CD4-positive, alpha-beta T cell treated with Interleukin-17A for 1 hour (primary cell): Measurements from ENCODE around the gene RASA3.
"Not testable (repeated sequence)": the region's sequence is repeated elsewhere in the genome, so short reads cannot be mapped to it uniquely, and the experiment has no call there.

Experiments
- DNase-seq: peaks from one replicate; pipeline ENCODE4 v3.0.0-alpha.2; 2020

The RASA3 gene

GRCh38 chr13:114132419-114133121 lies at the start of gene RASA3:
RASA3 (minus strand) TSS chr13:114132623; CDS start chr13:114132489, 134 bp downstream.
- DNase-seq, result peak; percentile 65

GRCh38 chr13:114179087-114179658 lies 46.8 kb upstream of the RASA3 start, which contains the start of gene CFAP97D2:
CFAP97D2 (plus strand) TSS chr13:114179257; CDS start chr13:114179331, 74 bp downstream.
- no peak for DNase-seq

GRCh38 chr13:114177245-114178010 lies 45.0 kb upstream of the RASA3 start:
- DNase-seq, result no peak

GRCh38 chr13:114176359-114176902 lies 44.0 kb upstream of the RASA3 start:
- not testable (repeated sequence) for DNase-seq

- no peak for DNase-seq
Observed at GRCh38 chr13:114174529-114174961, 42.1 kb upstream of the RASA3 start.

- no peak for DNase-seq
Observed at GRCh38 chr13:114173745-114174144, 41.3 kb upstream of the RASA3 start.

- DNase-seq, result no peak
Observed at GRCh38 chr13:114173272-114173671, 40.8 kb upstream of the RASA3 start.

GRCh38 chr13:114167885-114168284 lies 35.5 kb upstream of the RASA3 start:
- DNase-seq, result no peak

GRCh38 chr13:114167426-114167825 lies 35.0 kb upstream of the RASA3 start:
- no peak for DNase-seq

GRCh38 chr13:114166381-114167131 lies 34.1 kb upstream of the RASA3 start:
- no peak for DNase-seq

GRCh38 chr13:114164681-114165429 lies 32.4 kb upstream of the RASA3 start:
- no peak for DNase-seq

GRCh38 chr13:114164053-114164452 lies 31.6 kb upstream of the RASA3 start:
- no peak for DNase-seq

- no peak for DNase-seq
Observed at GRCh38 chr13:114162533-114162922, 30.1 kb upstream of the RASA3 start.

- peak; percentile 53 for DNase-seq
Observed at GRCh38 chr13:114161644-114162532, 29.5 kb upstream of the RASA3 start.

GRCh38 chr13:114161028-114161556 lies 28.7 kb upstream of the RASA3 start:
- DNase-seq, result no peak

- not testable (repeated sequence) for DNase-seq
Observed at GRCh38 chr13:114158869-114159666, 26.6 kb upstream of the RASA3 start.

- no peak for DNase-seq
Observed at GRCh38 chr13:114157869-114158495, 25.6 kb upstream of the RASA3 start.

GRCh38 chr13:114155926-114156883 lies 23.8 kb upstream of the RASA3 start:
- peak; percentile 56 for DNase-seq
